HG03469 (cell line): ENCODE measurements around the gene PODXL.
A peak's percentile ranks its signal among the peaks of the same experiment; 100 is the strongest.

Experiments used
- ATAC-seq: cut with Tn5 transposase; IDR thresholded peaks from one replicate; pipeline ENCODE4 v1.9.1; 2021; ENCODE audit warnings: mild to moderate bottlenecking, moderate library complexity, moderate number of reproducible peaks; ENCODE audit not compliant: unreplicated experiment

Gene PODXL

DNA sequence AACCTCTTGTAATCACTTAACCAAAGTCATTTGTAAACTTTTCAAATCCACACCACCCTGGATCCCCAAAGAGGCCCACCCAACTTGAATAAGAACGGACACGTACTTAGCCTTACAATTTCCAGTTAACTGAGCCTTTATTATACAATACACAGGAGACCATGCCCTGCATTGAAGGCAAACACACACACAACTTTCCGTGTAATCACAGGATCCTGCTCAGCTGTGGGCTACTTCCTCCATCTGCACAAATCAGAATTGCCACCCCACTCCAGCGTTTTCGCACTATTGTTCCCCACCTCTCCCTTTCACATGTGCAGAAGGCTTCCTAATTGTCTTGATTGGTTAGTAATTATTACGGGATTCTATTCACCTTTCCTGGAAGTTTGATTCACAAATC lies 12.1 kb upstream of the PODXL start:
- ATAC-seq: no peak

DNA sequence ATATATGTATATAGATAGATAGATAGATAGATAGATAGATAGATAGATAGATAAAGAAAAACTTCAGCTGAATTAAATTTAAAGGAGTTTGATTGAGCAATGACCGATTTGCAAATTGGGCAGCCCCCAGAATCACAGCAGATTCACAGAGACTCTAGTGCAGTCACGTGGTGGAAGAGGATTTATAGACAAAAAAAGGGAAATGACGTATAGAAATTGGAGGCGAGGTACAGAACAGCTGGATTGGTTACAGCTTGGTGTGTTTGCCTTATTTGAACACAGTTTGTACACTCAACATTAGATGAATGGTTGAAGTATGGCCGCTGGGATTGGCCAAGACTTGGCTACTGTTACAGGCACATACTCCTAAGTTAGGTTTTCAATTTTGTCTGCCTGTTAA lies 8.2 kb upstream of the PODXL start:
- ATAC-seq: no peak

- ATAC-seq: no peak
Observed at GRCh38 chr7:131563918-131564317, 7.5 kb upstream of the PODXL start.

DNA sequence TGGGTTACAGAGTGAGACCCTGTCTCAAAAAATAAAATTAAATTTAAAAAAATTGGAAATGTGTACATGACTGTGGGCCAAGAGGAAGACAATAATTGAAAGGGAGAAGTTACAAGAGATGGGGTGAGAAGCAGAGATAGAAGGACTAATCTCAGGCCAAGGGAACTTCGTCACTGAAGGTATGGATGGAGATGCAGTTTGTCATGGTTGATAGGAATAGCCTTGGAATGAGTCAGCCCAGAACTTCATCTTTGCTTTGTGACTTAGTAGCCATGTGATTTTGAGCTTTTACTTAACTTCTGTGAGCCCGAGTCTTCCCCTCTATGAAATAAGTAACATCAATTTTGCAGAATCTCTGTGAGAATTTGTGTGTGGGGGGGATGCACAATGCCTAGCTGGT lies 6.5 kb upstream of the PODXL start:
- no peak for ATAC-seq

GRCh38 chr7:131560061-131560460 lies 3.6 kb upstream of the PODXL start:
- ATAC-seq: no peak

DNA sequence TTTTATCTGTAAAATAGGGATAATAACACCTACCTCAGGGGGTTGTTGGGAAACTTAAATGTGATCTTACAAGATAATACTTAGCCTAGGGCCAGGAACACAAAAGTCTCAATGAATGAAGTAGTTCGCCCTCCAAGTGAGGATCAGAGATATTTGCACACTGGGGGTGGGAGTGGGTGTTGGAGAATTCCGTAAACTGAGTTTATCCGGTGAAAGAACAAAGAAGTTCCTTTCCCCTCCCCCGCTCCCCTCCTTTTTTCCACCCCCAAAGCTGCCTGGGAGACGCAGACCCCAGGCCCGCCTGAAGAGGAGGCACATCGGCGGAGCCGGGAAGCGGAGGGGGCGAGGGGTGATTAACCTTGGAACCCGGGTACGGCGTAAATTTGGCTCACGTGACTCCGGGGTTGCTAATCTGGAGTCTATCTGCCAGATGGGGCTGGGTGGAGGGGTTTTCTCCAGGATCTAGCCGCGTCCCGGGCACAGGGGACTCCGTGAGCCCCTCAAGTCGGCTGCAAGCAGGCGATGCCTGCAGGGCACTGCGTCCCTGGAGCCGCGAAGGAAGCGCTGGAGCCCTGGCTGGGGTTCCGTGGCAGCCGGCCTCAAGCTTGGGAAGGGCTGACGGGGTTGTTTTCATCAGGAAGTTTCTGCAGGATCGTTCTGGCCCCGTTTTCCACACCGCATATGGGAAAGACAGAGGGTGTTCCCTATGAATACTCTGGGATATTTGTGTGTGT lies 1.4 kb upstream of the PODXL start:
- ATAC-seq: no peak

GRCh38 chr7:131556909-131557651 lies 652 bp upstream of the PODXL start:
- ATAC-seq: peak; percentile 10

DNA sequence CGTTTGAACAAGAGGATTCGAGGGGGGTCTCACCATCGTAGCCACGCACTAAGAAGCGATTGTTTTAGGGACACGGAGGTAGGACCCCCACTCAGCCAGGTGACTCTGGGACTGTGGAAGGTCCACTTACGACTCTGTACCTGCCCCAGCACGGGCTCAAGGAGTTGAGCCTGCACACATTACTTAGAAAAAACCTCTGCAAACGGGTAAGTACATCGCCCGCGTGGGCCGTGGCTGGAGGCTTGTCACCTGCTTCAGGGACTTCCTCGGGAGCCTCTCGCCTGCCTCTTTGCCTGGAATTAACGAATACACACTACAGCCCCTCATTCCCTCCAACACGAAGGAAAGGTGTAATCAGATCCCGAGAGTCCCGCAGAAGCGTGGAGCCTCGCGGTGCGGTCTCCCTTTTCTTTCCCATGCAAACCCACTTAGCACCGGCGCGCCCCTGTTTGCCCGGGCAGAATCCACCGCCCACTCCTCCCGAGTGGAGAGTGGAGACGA lies 826 bp downstream of the PODXL start:
- no peak for ATAC-seq

DNA sequence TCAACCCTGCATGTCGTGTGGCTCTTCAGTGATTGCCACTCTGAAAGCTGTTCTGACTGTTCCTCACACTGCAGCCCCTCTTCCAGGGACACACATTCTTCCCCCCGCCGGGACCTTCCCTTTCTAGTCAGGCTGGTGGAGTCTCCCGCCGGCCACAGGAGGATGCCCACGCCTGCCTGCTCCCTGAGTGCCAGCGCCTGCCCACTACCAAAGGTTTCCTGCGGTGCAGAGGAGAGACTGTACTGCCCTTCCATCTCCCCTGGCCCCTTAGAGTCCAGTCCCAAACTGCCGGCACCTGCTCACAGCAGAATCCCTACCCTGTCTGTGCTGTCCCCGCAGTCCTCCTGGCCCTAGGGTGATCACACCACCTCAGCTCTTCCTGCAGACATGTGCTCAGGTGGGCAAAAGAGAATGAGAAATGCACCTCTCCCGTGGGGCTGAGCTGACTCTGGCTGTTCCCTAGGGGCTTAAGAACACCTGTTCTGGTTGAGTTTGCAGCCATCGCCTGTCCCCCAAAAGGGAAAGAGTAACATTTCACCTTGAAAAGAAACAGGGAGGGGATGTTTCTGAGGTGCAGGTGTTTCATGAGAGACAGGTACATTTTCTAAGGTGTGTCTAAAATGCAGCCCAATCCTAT lies 1.4 kb downstream of the PODXL start:
- no peak for ATAC-seq

DNA sequence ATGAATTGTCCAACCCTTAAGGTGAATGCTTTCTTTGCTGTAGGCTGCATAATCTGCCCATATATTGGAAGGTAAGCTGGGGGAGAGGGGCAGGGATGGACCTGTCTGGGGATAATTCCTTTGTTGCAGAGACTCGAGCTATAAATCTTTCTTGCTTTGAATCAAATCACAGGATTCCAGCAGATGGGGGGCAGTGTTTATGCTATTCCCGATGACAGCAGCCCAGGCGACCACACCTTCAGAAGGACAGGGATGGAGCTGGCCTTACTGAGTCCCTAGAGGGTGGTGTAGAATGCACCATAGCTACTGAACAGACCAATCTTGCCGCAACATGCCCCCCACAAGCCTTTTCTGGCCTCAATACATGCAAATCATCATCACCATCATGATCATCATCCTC lies 2.5 kb downstream of the PODXL start:
- no peak for ATAC-seq

DNA sequence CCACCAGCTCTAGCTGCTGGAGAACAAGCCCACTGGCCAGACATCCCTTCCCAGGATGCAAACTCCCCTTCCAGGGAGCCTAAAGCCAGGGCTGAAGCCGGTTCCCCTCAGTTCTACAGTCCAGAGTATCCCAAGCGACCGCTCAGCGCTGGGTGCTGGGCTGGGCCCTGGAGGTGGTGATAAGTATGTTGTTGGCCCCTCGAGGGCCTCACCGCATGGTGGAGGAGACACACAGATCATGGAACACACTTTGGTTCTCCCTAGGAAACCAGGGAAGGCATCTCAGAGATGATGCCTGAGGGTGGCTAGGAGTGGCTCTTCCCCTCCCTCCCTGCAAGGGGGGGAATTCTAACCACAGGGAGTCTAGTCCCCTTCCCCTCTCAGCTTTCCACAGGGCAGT lies 4.4 kb downstream of the PODXL start:
- ATAC-seq: no peak

- ATAC-seq: no peak
Observed at GRCh38 chr7:131550846-131551245, 5.6 kb downstream of the PODXL start.

- ATAC-seq: no peak
Observed at GRCh38 chr7:131548371-131548770, 8.1 kb downstream of the PODXL start.

- ATAC-seq: no peak
Observed at GRCh38 chr7:131547589-131547988, 8.8 kb downstream of the PODXL start.

GRCh38 chr7:131546583-131547141 lies 9.8 kb downstream of the PODXL start:
- no peak for ATAC-seq

DNA sequence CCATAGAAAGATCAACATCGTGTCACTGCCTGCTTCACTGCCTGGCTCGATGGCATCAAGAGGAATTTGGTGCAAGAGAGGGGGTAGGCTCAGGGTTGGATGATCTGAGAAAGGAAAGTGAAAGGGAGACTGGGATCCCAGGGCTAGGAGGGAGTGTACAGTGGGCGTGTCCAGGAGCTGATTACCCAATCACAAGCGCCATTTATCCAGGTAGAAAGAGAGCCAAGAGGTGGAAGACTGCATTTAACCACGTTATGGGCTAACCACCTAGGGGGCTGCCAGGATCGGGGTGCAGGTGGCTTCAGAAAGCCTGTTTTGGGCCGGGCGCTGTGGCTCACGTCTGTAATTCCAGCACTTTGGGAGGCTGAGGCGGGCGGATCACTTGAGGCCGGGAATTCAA lies 10.3 kb downstream of the PODXL start:
- no peak for ATAC-seq

GRCh38 chr7:131544449-131545301 lies 11.8 kb downstream of the PODXL start:
- ATAC-seq: no peak

DNA sequence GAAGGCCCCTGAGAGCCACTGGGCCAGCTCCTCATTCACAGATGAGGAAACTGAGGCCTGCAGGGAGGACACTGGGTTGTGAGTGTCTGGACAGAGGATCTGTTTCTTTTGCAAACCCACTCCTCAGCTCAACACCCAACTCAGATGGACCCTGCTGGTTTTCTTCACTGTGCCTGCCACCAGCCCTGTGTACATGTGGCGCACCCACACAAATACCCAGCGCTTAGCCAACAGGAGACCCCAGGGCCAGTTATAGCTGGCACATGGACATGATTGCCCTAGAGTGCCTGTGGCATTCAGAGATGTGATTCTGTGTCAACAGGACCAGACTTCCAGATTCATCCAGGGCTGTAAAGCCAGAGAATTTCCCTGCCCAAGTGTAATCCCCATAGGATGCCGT lies 12.4 kb downstream of the PODXL start:
- ATAC-seq: no peak

- ATAC-seq: no peak
Observed at GRCh38 chr7:131543298-131543697, 13.1 kb downstream of the PODXL start.

DNA sequence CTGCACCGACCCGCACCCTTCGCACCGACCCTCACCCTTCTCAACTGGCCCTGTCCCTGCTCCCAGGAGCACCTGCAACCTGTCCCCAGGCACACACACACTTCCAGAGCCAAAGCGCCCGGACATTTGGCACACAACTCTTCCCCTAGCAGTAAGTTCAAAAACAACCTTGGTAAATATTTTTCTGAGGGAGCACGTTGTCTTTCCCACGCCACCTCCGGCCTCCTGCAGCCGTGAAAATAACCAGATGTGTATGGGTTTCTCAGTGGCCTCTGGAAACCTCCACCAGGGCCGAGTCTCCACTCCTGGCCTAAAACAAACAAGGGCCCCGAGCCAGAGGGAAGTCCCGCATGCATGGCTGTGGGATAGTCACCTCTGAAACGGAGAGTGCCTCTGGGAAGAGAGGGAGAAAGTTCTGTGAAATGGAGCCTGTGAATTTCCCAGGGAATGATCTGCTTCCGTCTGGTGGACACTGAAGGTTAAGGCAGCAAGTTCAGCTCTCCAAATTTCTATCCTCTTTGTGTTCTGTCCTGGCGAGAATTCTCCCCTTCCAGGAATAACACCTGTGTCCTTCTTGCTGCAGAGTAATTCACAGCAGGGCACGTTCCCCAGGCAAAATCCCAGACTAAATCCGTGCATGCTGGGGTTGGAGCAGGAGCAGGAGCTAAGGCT lies 15.8 kb downstream of the PODXL start:
- no peak for ATAC-seq
